Caco-2 (cell line): ENCODE results near the gene BDH1. TPM values are rescaled to one million over a fixed set of nuclear protein-coding genes. Genes with fewer than 3 reads are reported as not detected.

Source experiments
- BruUV-seq: library from RNA; stranded (reverse); fragments of 400-500 nt; replicated peaks from 2 replicates; lab custom pipeline; 2021; lab: Mats Ljungman, UMichigan
- CTCF ChIA-PET: fragments of 300-600 bp; sonication (Branson Sonifier 250); formaldehyde crosslinking; loops from one replicate; lab custom pipeline; 2022; ENCODE audit warnings: antibody characterized with exemption; lab: Charles Lee
- POLR2A ChIA-PET: fragments of 300-600 bp; sonication (Branson Sonifier 250); formaldehyde crosslinking; loops from one replicate; lab custom pipeline; 2022; ENCODE audit warnings: antibody characterized with exemption; lab: Charles Lee
- DNase-seq, 2 experiments: peaks; one replicate each; pipeline versions ENCODE4 v3.0.0 to v3.0.0-alpha.2; 2020 to 2022
- H3K27me3 ChIP-seq: replicated peaks from 2 replicates; pipeline ENCODE4 v1.6.0; 2011; ENCODE audit warnings: low read length; ENCODE audit not compliant: control insufficient read depth, insufficient read depth
- H3K36me3 ChIP-seq: 2 replicates; pipeline ENCODE4 v1.5.1; 2011; ENCODE audit warnings: low read length; ENCODE audit not compliant: control insufficient read depth, insufficient read depth
- H3K4me1 ChIP-seq: fragments of 250-450 bp; sonication (Bioruptor Pico); 2 replicates; pipeline ENCODE4 v1.5.1; 2020; ENCODE audit warnings: mild to moderate bottlenecking
- H3K4me3 ChIP-seq: 2 replicates; pipeline ENCODE4 v1.5.1; 2011; ENCODE audit warnings: low read depth, mild to moderate bottlenecking, control low read depth, low read length
- H3K9me3 ChIP-seq: fragments of 250-450 bp; sonication (Bioruptor Pico); 2 replicates; pipeline ENCODE4 v1.5.1; 2020; ENCODE audit warnings: mild to moderate bottlenecking, moderate library complexity
- H3K27ac Mint-ChIP-seq: one replicate; pipeline ENCODE4 v1.8.0; 2022; ENCODE audit warnings: mixed read lengths; ENCODE audit not compliant: unreplicated experiment
- H3K27me3 Mint-ChIP-seq: one replicate; pipeline ENCODE4 v1.8.0; 2022; ENCODE audit warnings: mixed read lengths; ENCODE audit not compliant: insufficient read depth, unreplicated experiment
- H3K36me3 Mint-ChIP-seq: one replicate; pipeline ENCODE4 v1.8.0; 2022; ENCODE audit warnings: mild to moderate bottlenecking, mixed read lengths; ENCODE audit not compliant: insufficient read depth, unreplicated experiment
- H3K4me1 Mint-ChIP-seq: one replicate; pipeline ENCODE4 v1.8.0; 2022; ENCODE audit warnings: low read depth, mixed read lengths; ENCODE audit not compliant: unreplicated experiment
- H3K4me3 Mint-ChIP-seq: one replicate; pipeline ENCODE4 v1.8.0; 2022; ENCODE audit warnings: mild to moderate bottlenecking, moderate library complexity, mixed read lengths; ENCODE audit not compliant: unreplicated experiment
- H3K9me3 Mint-ChIP-seq: one replicate; pipeline ENCODE4 v1.8.0; 2022; ENCODE audit warnings: mixed read lengths; ENCODE audit not compliant: unreplicated experiment
- intact Hi-C: fragments of 100-400 bp; cut with micrococcal nuclease; formaldehyde crosslinking; loops from one replicate; pipeline ENCODE4 v1.10.0; 2022; ENCODE audit not compliant: unreplicated experiment
- total RNA-seq: library from RNA; stranded (reverse); gene quantifications from 2 replicates; pipeline ENCODE4 v1.2.3, GENCODE V29; 2022
- TF ChIP-seq, protein P1 (sequence below), 2 experiments: fragments of 200-600 bp in 1 of 2; IDR thresholded peaks; 1 replicate in 1 of 2; 2 replicates in 1 of 2; pipeline versions ENCODE4 v1.5.1 to v1.8.0; 2011 to 2022; ENCODE audit warnings: antibody characterized with exemption in 1 of 2, control low read depth in 1 of 2, inconsistent platforms in 1 of 2, low read depth in 1 of 2, low read length in 1 of 2, mild to moderate bottlenecking in 1 of 2, moderate library complexity in 1 of 2; ENCODE audit not compliant: insufficient read depth in 1 of 2, severe bottlenecking in 1 of 2, unreplicated experiment in 1 of 2

BDH1 gene
- total RNA-seq, 1 experiment from 2014 or later: 41.8 TPM

DNA sequence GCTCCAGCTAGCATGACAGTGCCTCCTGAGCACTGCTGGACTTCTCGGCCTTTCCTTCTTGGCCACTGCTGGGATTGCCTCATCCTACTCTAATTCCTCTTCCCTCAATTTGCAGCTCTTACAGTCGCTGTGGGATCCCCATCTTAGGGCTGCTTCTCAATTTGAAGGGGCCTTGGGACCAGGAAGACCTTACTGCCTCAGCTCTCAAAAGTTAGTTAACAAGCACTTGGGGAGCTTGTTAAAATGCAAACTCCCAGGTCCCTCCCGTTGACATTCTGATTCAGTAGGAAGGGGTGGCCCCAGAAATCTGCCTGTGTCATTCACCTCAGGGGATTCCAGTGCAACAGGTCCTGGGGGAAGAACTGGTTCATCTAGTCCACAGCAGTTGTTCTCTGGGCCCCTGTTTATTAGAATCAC lies 14.8 kb downstream of the BDH1 start:
- ChIA-PET POLR2A (no interaction called here), CTCF (no interaction called here)
- DNase-seq: peak in 1 of 2 experiments; percentile 42
- Histone ChIP-seq H3K36me3 (peaks cover 3% of the 10 kb centered on the region), H3K4me1 (peaks cover 17% of the 10 kb centered on the region), H3K4me3 (no peak overlapping the region), H3K9me3 (no peaks in the 10 kb centered on the region), H3K27me3 (no peaks in the 10 kb centered on the region)
- no peaks in the 10 kb centered on the region for H3K27me3 Mint-ChIP-seq
- H3K27ac Mint-ChIP-seq: no peak overlapping the region
- intact Hi-C loops: no loop called here
- H3K4me1 Mint-ChIP-seq: peaks cover 22% of the 10 kb centered on the region
- TF ChIP-seq, protein P1, sequence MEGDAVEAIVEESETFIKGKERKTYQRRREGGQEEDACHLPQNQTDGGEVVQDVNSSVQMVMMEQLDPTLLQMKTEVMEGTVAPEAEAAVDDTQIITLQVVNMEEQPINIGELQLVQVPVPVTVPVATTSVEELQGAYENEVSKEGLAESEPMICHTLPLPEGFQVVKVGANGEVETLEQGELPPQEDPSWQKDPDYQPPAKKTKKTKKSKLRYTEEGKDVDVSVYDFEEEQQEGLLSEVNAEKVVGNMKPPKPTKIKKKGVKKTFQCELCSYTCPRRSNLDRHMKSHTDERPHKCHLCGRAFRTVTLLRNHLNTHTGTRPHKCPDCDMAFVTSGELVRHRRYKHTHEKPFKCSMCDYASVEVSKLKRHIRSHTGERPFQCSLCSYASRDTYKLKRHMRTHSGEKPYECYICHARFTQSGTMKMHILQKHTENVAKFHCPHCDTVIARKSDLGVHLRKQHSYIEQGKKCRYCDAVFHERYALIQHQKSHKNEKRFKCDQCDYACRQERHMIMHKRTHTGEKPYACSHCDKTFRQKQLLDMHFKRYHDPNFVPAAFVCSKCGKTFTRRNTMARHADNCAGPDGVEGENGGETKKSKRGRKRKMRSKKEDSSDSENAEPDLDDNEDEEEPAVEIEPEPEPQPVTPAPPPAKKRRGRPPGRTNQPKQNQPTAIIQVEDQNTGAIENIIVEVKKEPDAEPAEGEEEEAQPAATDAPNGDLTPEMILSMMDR (IDR thresholded peaks at IDR 0.05; ENCODE audit: insufficient read depth in 1 of 2, low read depth in 1 of 2, low read length in 1 of 2, severe bottlenecking in 1 of 2, unreplicated experiment in 1 of 2): no peak
- BruUV-seq: no TSS peak
- H3K9me3 Mint-ChIP-seq: no peaks in the 10 kb centered on the region
- H3K4me3 Mint-ChIP-seq: no peak overlapping the region
- peaks cover 11% of the 10 kb centered on the region for H3K36me3 Mint-ChIP-seq

DNA sequence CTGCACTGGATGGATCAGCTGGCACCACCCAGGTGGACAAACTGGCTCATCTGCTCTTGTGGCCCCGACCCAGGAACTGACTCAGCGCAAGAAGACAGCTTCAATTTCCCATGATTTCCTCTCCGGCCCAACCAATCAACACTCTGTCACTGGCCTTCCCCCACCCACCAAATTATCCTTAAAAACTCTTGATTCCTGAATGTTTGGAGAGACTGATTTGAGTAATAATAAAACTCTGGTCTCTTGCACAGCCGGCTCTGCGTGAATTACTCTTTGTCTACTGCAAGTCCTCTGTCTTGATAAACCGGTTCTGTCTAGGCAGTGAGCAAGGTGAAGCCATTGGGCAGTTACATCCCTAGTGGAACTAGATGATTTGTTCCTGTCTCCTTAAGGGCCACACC lies 16.1 kb downstream of the BDH1 start:
- peak overlapping the region; percentile 57 for H3K4me3 Mint-ChIP-seq
- Histone ChIP-seq H3K27me3 (no peaks in the 10 kb centered on the region), H3K4me1 (peaks cover 17% of the 10 kb centered on the region), H3K36me3 (peaks cover 3% of the 10 kb centered on the region), H3K9me3 (no peaks in the 10 kb centered on the region), H3K4me3 (no peak overlapping the region)
- H3K27me3 Mint-ChIP-seq: no peaks in the 10 kb centered on the region
- POLR2A ChIA-PET: no interaction called here
- intact Hi-C loops: no loop called here
- peaks cover 22% of the 10 kb centered on the region for H3K4me1 Mint-ChIP-seq
- CTCF ChIA-PET: no interaction called here
- peaks cover 11% of the 10 kb centered on the region for H3K36me3 Mint-ChIP-seq
- TF ChIP-seq, protein P1 (IDR thresholded peaks at IDR 0.05; ENCODE audit: insufficient read depth in 1 of 2, low read depth in 1 of 2, low read length in 1 of 2, severe bottlenecking in 1 of 2, unreplicated experiment in 1 of 2): no peak
- peak; percentile 69 for DNase-seq
- no peaks in the 10 kb centered on the region for H3K9me3 Mint-ChIP-seq
- BruUV-seq: no TSS peak
- peak overlapping the region; percentile 78 for H3K27ac Mint-ChIP-seq

DNA sequence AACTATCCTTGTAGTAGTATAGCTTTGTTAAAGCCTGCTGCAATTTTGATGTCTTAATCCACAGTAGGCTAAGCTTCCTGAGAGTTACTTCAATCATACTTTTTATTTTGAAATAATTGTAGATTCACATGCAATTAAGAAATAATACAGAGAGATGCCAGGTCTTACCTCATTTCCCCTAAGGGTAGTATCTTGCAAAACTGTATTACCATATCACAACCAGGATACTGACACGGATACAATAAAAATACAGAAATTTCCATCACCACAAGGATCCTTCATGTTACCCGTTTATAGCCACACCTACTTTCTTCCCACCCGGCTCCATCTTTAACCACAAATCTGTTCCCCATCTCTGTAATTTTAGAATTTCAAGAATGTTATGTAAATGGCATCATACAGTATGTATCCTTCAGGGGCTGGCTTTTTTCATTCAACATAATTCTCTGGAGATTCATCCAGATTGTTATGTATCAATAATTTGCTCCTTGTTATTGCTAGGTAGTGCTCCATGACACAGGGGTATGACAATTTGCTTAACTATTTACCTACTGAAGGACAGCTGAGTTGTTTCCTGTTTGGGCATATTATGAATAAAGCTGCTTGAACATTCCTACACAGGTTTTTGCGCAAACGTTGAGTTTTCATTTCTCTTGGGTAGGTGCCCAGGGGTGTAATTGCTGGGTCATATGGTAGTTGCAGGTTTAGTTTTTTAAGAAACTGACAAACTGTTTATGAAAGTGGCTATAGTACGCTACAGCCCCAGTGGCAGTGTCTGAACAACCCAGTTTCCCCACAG lies 21.6 kb downstream of the BDH1 start:
- no peak for DNase-seq
- CTCF ChIA-PET: no interaction called here
- peaks cover 2% of the 10 kb centered on the region; the same call in 1 of the 2 replicates for H3K36me3 ChIP-seq
- H3K4me3 ChIP-seq: no peak overlapping the region
- H3K4me1 ChIP-seq: 0 out of 2 replicates have a peak, but pooled peaks cover under 1% of the 10 kb centered on the region
- TF ChIP-seq, protein P1 (IDR thresholded peaks at IDR 0.05; ENCODE audit: insufficient read depth in 1 of 2, low read depth in 1 of 2, low read length in 1 of 2, severe bottlenecking in 1 of 2, unreplicated experiment in 1 of 2): no peak
- POLR2A ChIA-PET: no interaction called here
- Mint-ChIP-seq H3K4me3 (no peak overlapping the region), H3K36me3 (peaks cover 12% of the 10 kb centered on the region), H3K27ac (no peak overlapping the region), H3K9me3 (no peaks in the 10 kb centered on the region), H3K27me3 (no peaks in the 10 kb centered on the region), H3K4me1 (peaks cover 6% of the 10 kb centered on the region)
- BruUV-seq: no TSS peak
- no peaks in the 10 kb centered on the region for H3K9me3 ChIP-seq
- H3K27me3 ChIP-seq: no peaks in the 10 kb centered on the region
- intact Hi-C loops: no loop called here
